Measurements from ENCODE around the gene PRKCZ.

DNA sequence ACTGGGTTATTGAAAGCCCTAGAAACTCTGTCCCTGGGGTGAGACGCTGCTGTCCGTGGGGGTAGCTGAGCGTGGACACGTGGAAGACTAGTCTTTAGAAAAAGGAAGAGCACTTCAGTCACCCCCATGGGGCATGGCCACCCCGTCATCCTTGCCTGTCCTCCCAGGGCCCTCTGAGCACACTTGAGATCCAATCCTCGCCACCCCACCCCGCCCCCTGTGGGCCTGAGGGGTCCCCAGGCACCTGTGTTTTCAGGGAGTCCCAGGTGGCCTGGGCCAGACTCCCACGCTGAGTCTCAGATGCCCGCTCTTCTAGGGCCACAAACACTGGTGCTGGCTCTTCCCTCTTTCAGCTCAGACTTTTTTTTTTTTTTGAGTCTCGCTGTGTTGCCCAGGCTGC lies 2.5 kb downstream of the PRKCZ start:
- TF ChIP-seq TAF1 (IDR thresholded peaks at IDR 0.05; ENCODE audit: borderline replicate concordance, insufficient read depth, low read length) (no peak), POLR2AphosphoS5 (IDR thresholded peaks at IDR 0.05; ENCODE audit: low read depth, low read length) (no peak), SIN3A (IDR thresholded peaks at IDR 0.05; ENCODE audit: borderline replicate concordance, insufficient read depth, low read length) (no peak)
- TF ChIP-seq, protein P1, sequence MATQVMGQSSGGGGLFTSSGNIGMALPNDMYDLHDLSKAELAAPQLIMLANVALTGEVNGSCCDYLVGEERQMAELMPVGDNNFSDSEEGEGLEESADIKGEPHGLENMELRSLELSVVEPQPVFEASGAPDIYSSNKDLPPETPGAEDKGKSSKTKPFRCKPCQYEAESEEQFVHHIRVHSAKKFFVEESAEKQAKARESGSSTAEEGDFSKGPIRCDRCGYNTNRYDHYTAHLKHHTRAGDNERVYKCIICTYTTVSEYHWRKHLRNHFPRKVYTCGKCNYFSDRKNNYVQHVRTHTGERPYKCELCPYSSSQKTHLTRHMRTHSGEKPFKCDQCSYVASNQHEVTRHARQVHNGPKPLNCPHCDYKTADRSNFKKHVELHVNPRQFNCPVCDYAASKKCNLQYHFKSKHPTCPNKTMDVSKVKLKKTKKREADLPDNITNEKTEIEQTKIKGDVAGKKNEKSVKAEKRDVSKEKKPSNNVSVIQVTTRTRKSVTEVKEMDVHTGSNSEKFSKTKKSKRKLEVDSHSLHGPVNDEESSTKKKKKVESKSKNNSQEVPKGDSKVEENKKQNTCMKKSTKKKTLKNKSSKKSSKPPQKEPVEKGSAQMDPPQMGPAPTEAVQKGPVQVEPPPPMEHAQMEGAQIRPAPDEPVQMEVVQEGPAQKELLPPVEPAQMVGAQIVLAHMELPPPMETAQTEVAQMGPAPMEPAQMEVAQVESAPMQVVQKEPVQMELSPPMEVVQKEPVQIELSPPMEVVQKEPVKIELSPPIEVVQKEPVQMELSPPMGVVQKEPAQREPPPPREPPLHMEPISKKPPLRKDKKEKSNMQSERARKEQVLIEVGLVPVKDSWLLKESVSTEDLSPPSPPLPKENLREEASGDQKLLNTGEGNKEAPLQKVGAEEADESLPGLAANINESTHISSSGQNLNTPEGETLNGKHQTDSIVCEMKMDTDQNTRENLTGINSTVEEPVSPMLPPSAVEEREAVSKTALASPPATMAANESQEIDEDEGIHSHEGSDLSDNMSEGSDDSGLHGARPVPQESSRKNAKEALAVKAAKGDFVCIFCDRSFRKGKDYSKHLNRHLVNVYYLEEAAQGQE (IDR thresholded peaks at IDR 0.05; ENCODE audit: insufficient read depth in 1 of 2, low read depth in 2 of 2, low read length in 2 of 2) = no peak

Measured in PFSK-1 (cell line).